Neural cell (in vitro differentiated cells): ENCODE measurements around the gene EYS. TPM values are rescaled to one million over a fixed set of nuclear protein-coding genes. Genes with fewer than 3 reads are reported as not detected.

Experiments
- H2AFZ ChIP-seq: fragments of 200-600, 300-800 bp; sonication (generic), shearing (Covaris generic); 2 replicates; pipeline ENCODE4 v1.6.0; 2014; ENCODE audit warnings: low read depth, mild to moderate bottlenecking, antibody characterized with exemption, low read length, moderate library complexity
- H3F3A ChIP-seq: fragments of 200-600 bp; shearing (Covaris generic); 2 replicates; pipeline ENCODE4 v1.6.1; 2016; ENCODE audit warnings: mild to moderate bottlenecking, moderate library complexity, mixed read lengths, antibody characterized with exemption, low read length; ENCODE audit not compliant: insufficient read depth, poor library complexity, severe bottlenecking
- H3K27ac ChIP-seq: fragments of 200-600, 300-800 bp; sonication (generic), shearing (Covaris generic); 2 replicates; pipeline ENCODE4 v1.5.1; 2014; ENCODE audit warnings: mild to moderate bottlenecking, low read length, moderate library complexity
- H3K27me3 ChIP-seq: fragments of 300-800, 200-600 bp; sonication (generic), shearing (Covaris generic); 2 replicates; pipeline ENCODE4 v1.6.0; 2014; ENCODE audit warnings: mild to moderate bottlenecking, low read depth, low read length, moderate library complexity; ENCODE audit not compliant: insufficient read depth
- H3K36me3 ChIP-seq: fragments of 300-800, 200-600 bp; sonication (generic), shearing (Covaris generic); 2 replicates; pipeline ENCODE4 v1.5.1; 2014; ENCODE audit warnings: mild to moderate bottlenecking, antibody characterized with exemption, low read length, moderate library complexity; ENCODE audit not compliant: insufficient read depth
- H3K4me2 ChIP-seq: fragments of 300-800, 200-600 bp; sonication (generic), shearing (Covaris generic); 2 replicates; pipeline ENCODE4 v1.6.0; 2014; ENCODE audit warnings: mild to moderate bottlenecking, low read length
- H3K4me3 ChIP-seq: fragments of 300-800, 200-600 bp; sonication (generic), shearing (Covaris generic); 2 replicates; pipeline ENCODE4 v1.5.1; 2014; ENCODE audit warnings: mild to moderate bottlenecking, low read length, moderate library complexity
- H3K79me2 ChIP-seq: fragments of 200-600 bp; shearing (Covaris generic); replicated peaks from 2 replicates; pipeline ENCODE4 v1.6.0; 2014; ENCODE audit warnings: mild to moderate bottlenecking, low read length, moderate library complexity; ENCODE audit not compliant: insufficient read depth
- H3K9ac ChIP-seq: fragments of 300-800, 200-600 bp; sonication (generic), shearing (Covaris generic); 2 replicates; pipeline ENCODE4 v1.6.1; 2016; ENCODE audit warnings: mild to moderate bottlenecking, low read length, mixed read lengths
- H3K9me2 ChIP-seq: fragments of 200-600 bp; shearing (Covaris generic); 2 replicates; pipeline ENCODE4 v1.6.1; 2016; ENCODE audit warnings: mild to moderate bottlenecking, low read length, mixed read lengths; ENCODE audit not compliant: insufficient read depth
- H3K9me3 ChIP-seq: fragments of 200-600, 300-800 bp; sonication (generic), shearing (Covaris generic); 2 replicates; pipeline ENCODE4 v1.6.1; 2016; ENCODE audit warnings: mild to moderate bottlenecking, mixed run types, low read length, moderate library complexity, mixed read lengths
- H4K20me1 ChIP-seq: fragments of 200-600 bp; shearing (Covaris generic); 2 replicates; pipeline ENCODE4 v1.6.1; 2016; ENCODE audit warnings: mild to moderate bottlenecking, mixed run types; ENCODE audit not compliant: insufficient read depth
- EP300 ChIP-seq: fragments of 450-650 bp; conservative IDR thresholded peaks from 2 replicates; pipeline ENCODE4 v1.6.1; 2014; ENCODE audit warnings: antibody characterized with exemption, mild to moderate bottlenecking, moderate library complexity; ENCODE audit not compliant: poor library complexity, severe bottlenecking
- EZH2 ChIP-seq: fragments of 200-600, 300-800 bp; shearing (Covaris generic), sonication (generic); IDR thresholded peaks from 2 replicates; pipeline ENCODE4 v1.6.1; 2014; ENCODE audit warnings: antibody characterized with exemption, low read length, borderline replicate concordance, mild to moderate bottlenecking; ENCODE audit not compliant: insufficient read depth, poor library complexity, severe bottlenecking
- MXI1 ChIP-seq: fragments of 450-650 bp; conservative IDR thresholded peaks from 2 replicates; pipeline ENCODE4 v1.6.1; 2014; ENCODE audit warnings: antibody characterized with exemption, mild to moderate bottlenecking; ENCODE audit not compliant: poor library complexity, severe bottlenecking
- POLR2AphosphoS5 ChIP-seq: IDR thresholded peaks from 2 replicates; pipeline ENCODE4 v1.6.1; 2012
- RAD21 ChIP-seq: fragments of 450-650 bp; conservative IDR thresholded peaks from 2 replicates; pipeline ENCODE4 v1.6.1; 2014; ENCODE audit warnings: antibody characterized with exemption, mild to moderate bottlenecking, moderate library complexity
- REST ChIP-seq: IDR thresholded peaks from 2 replicates; pipeline ENCODE4 v1.6.1; 2012; ENCODE audit warnings: borderline replicate concordance
- SMC3 ChIP-seq: fragments of 450-650 bp; conservative IDR thresholded peaks from 2 replicates; pipeline ENCODE4 v1.6.1; 2014; ENCODE audit warnings: antibody characterized with exemption, mild to moderate bottlenecking, moderate library complexity; ENCODE audit not compliant: poor library complexity
- TAF1 ChIP-seq: IDR thresholded peaks from 2 replicates; pipeline ENCODE4 v1.6.1; 2012; ENCODE audit warnings: low read depth
- polyA plus RNA-seq: library from polyadenylated mRNA; depleted of rRNA; stranded (reverse); fragments of >200 nt; gene quantifications from 2 replicates; pipeline ENCODE4 v1.2.3, GENCODE V29; 2014
- TF ChIP-seq, protein P1 (sequence below): fragments of 450-650 bp; IDR thresholded peaks from 2 replicates; pipeline ENCODE4 v1.5.1; 2014; ENCODE audit warnings: antibody characterized with exemption, mild to moderate bottlenecking, moderate library complexity; ENCODE audit not compliant: poor library complexity, severe bottlenecking

Gene EYS
- polyA plus RNA-seq, 1 donor from 2014 or later = 0.38 TPM

DNA sequence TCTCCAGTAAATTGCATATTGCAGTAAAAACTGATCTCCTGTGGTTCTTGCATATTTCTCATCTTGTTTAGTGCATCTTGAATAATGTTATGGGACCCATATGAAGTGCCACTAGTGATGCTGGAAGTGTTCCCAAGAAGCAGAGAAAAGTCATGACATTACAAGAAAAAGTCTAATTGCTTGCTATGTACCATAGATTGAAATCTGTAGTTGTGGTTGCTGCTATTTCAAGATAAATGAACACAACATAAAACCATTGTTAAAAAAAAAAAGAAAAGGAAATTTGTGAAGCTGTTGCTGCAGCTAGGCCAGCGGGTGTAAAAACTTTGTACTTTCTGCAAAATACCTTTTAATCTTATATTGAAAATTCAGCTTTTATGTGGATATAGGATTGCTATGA is 1767.0 kb downstream of the EYS start:
- Histone ChIP-seq H4K20me1 (no peaks in the 10 kb centered on the region), H3K79me2 (no peaks in the 10 kb centered on the region), H3K9me3 (no peaks in the 10 kb centered on the region), H3K4me3 (no peak overlapping the region), H3K9ac (no peak overlapping the region), H3K27me3 (no peaks in the 10 kb centered on the region), H2AFZ (no peak overlapping the region), H3K9me2 (no peaks in the 10 kb centered on the region), H3K36me3 (no peaks in the 10 kb centered on the region), H3K27ac (no peak overlapping the region), H3K4me2 (no peak overlapping the region), H3F3A (no peaks in the 10 kb centered on the region)
- TF ChIP-seq EZH2 (no peak), POLR2AphosphoS5 (no peak), EP300 (no peak), SMC3 (no peak), RAD21 (no peak), REST (no peak), TAF1 (no peak), MXI1 (no peak)

- Histone ChIP-seq H4K20me1 (no peaks in the 10 kb centered on the region), H3K9me3 (no peaks in the 10 kb centered on the region), H3K4me2 (no peak overlapping the region), H2AFZ (no peak overlapping the region), H3K79me2 (no peaks in the 10 kb centered on the region), H3F3A (no peaks in the 10 kb centered on the region), H3K9me2 (no peaks in the 10 kb centered on the region), H3K36me3 (no peaks in the 10 kb centered on the region), H3K27ac (no peak overlapping the region), H3K9ac (no peak overlapping the region), H3K4me3 (no peak overlapping the region), H3K27me3 (no peaks in the 10 kb centered on the region)
- TF ChIP-seq EZH2 (no peak), POLR2AphosphoS5 (no peak), MXI1 (no peak), RAD21 (no peak), REST (no peak), EP300 (no peak), TAF1 (no peak), SMC3 (no peak)
- TF ChIP-seq, protein P1, sequence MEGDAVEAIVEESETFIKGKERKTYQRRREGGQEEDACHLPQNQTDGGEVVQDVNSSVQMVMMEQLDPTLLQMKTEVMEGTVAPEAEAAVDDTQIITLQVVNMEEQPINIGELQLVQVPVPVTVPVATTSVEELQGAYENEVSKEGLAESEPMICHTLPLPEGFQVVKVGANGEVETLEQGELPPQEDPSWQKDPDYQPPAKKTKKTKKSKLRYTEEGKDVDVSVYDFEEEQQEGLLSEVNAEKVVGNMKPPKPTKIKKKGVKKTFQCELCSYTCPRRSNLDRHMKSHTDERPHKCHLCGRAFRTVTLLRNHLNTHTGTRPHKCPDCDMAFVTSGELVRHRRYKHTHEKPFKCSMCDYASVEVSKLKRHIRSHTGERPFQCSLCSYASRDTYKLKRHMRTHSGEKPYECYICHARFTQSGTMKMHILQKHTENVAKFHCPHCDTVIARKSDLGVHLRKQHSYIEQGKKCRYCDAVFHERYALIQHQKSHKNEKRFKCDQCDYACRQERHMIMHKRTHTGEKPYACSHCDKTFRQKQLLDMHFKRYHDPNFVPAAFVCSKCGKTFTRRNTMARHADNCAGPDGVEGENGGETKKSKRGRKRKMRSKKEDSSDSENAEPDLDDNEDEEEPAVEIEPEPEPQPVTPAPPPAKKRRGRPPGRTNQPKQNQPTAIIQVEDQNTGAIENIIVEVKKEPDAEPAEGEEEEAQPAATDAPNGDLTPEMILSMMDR = no peak
These were observed 1770.6 kb downstream of the EYS start for GRCh38 chr6:63936399-63936798.
